Left lobe of liver (tissue), 2 donors: ENCODE data around the gene PDPK1. TPM values are rescaled to one million over a fixed set of nuclear protein-coding genes. Genes with fewer than 3 reads are reported as not detected.
"Not testable (repeated sequence)": the region's sequence is repeated elsewhere in the genome, so short reads cannot be mapped to it uniquely, and the experiment has no call there.

Source experiments
- ATAC-seq: fragments of 200-7000 bp; cut with Tn5 transposase; one replicate; pipeline ENCODE4 v1.9.1; 2020; ENCODE audit warnings: mild to moderate bottlenecking, moderate library complexity
- DNase-seq: peaks from one replicate; pipeline ENCODE4 v3.0.0-alpha.2; 2020; ENCODE audit warnings: low spot score
- total RNA-seq: library from RNA; stranded (reverse); gene quantifications from one replicate; pipeline ENCODE4 v1.2.1, GENCODE V29; 2021
- donor health status: DM: no; HTN: no; CAD: no; lungs with moderate emphysema.
- donor health status: DM: no; HTN: yes; CAD: no.

Gene PDPK1
- total RNA-seq, 1 donor from 2014 or later, result 27.4 TPM

- ATAC-seq, result no peak
Observed at GRCh38 chr16:2520784-2521531, 16.9 kb upstream of the PDPK1 start.

DNA sequence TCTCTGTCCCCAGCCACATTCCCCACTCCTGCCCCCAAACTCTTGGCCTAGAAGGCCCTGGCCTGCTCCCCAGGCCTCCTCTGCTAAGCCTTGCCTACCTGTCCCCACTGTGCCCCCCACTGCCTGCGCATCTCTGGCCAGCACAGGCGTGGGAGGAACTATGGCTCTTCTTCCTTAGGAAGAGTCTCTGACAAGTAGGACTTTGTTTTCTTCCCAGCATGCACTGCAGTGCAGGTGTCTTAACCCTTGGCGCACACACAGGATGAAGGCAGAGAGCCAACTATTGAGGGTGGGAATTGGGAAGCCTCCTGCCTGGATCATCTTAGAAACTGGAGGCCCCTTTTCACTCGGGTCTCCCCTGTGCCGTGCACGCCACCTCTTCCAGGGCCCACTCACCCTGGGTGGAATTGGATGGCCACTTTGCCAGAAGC, 14.0 kb upstream of the PDPK1 start:
- ATAC-seq, result peak; percentile 44
- DNase-seq, result peak; percentile 61

More at GRCh38 chr16:2520784-2521531, 16.9 kb upstream of the PDPK1 start:
- peak; percentile 54 for DNase-seq

DNA sequence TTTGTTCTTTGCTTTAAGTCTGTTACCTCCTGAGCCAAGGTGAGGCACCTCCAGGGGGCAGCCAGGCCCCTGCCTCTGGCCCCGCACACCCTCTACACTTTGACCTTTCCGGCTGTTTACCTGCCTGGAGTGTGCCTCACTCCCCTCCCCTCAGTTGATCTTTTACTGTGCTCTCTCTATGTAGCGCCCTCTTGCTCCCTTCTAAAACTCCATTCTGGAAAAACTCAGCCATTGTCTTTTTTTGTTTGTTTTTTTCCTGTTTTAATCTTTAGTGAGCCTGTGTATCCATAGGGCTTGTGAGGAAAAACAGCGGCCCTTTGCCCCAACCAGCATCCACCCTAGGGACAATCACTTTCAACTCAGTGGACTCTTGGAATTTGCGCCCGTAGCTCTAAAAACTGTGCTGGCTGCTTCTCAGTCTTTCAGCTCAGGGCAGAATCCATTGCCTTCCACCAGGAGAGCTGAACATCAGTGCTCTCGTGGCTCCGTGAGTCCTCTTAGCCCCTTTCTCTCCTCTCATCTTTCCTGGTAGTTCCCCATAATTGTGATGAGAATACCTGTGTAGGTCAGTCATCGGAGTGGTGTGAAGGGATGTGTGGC, 13.4 kb upstream of the PDPK1 start:
- DNase-seq, result peak; percentile 68
- peak; percentile 78 for ATAC-seq

- DNase-seq, result no peak
- no peak for ATAC-seq
Observed at GRCh38 chr16:2526135-2526534, 11.7 kb upstream of the PDPK1 start.

DNA sequence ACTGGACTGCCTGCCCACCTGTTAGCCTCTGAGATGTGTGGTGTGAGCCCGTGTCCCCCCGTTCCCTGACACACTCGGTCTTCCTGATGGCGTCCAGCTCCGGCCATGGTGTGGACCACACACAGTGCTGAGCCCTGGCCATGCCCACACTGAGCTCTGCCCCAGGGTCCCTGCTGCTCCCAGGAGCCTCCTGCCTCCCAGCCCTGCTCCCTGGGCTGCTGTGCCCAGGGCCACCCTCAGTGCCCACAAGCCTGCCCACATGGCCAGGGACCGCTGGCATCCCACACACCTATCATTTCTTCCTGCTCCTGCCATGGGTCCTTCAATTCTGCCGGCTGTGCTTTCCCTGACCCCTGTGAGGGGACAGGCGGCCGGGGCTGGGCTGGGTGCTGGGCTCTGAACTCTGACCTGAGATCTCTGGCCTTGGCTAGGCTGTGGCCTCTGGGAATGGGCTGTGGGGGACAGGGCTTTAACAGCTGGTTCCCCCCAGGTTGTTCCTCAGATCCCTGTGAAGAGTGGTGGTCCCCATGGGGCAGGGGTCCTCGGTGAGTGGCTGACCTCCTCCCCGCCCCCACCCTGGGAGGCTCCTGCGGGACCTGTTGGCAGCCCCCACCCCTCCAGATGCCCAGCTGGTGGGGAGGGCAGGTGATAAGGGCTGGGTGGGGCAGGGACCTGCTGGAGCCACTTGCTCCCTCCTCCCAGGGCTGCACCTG, 10.6 kb upstream of the PDPK1 start:
- no peak for ATAC-seq
- DNase-seq, result no peak

GRCh38 chr16:2527784-2528100, 10.1 kb upstream of the PDPK1 start:
- ATAC-seq (no peak), DNase-seq (no peak)

- DNase-seq (no peak), ATAC-seq (no peak)
Observed at GRCh38 chr16:2528161-2529060, 9.4 kb upstream of the PDPK1 start.

- no peak for ATAC-seq
- DNase-seq, result peak; percentile 51
Observed at GRCh38 chr16:2529061-2529931, 8.5 kb upstream of the PDPK1 start.

GRCh38 chr16:2529961-2530628, 7.7 kb upstream of the PDPK1 start:
- peak; percentile 51 for DNase-seq
- ATAC-seq, result no peak

DNA sequence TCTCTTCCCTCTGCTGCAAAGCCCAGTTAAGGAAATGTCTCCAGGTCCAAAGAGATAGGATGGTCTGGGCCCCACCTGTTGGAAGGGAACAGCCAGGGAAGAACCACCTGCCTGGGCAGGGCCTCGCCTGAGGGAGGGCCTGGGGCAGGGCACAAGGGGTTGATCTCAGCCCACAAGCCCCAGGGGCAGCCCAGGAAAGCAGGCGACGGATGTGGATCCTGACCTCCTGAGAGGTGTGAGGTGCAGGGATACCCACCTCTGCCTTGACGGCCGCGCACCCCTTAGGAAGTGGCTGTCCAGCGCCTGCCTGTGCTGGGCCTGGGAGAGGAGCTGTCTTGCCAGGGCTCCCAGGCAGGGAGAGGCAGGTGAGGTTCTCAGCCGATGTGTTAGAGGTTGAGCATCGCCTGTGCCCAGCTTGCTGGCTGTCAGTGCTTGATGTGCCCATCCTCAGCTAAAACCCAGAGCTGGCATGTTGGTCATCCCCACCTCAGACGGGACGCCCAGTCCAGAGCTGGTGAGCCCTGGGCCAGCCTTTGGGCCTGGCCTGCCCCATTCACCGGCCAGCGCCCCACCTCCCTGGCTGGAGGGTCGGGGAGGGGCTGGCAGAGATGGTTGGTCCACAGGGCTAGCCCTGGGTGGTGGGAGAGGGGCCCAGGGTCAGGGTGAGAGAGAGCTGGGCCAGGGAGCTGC, 7.0 kb upstream of the PDPK1 start:
- ATAC-seq (no peak), DNase-seq (peak; percentile 50)

DNA sequence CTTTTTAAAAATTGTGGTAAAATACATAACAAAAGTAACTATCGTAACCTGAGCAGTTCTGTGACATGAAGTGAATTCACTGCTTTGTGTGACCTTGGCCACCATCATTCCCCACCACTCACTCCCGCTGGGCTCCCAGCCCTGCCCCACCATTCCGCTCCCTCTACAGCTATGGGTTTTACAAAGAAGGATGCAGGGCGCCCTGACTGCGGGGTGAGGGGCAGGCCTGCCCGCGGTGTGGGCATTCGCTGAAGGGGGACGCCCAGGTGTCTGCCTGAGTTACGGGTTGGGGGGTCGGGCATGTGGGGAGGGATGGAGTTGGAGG, 6.5 kb upstream of the PDPK1 start, which contains the start of gene CEMP1:
Gene CEMP1, minus strand, starts transcription at position 38 of the 325 bp plus-strand sequence. CDS start 335 bp downstream, outside the sequence.
- ATAC-seq (no peak), DNase-seq (no peak)

DNA sequence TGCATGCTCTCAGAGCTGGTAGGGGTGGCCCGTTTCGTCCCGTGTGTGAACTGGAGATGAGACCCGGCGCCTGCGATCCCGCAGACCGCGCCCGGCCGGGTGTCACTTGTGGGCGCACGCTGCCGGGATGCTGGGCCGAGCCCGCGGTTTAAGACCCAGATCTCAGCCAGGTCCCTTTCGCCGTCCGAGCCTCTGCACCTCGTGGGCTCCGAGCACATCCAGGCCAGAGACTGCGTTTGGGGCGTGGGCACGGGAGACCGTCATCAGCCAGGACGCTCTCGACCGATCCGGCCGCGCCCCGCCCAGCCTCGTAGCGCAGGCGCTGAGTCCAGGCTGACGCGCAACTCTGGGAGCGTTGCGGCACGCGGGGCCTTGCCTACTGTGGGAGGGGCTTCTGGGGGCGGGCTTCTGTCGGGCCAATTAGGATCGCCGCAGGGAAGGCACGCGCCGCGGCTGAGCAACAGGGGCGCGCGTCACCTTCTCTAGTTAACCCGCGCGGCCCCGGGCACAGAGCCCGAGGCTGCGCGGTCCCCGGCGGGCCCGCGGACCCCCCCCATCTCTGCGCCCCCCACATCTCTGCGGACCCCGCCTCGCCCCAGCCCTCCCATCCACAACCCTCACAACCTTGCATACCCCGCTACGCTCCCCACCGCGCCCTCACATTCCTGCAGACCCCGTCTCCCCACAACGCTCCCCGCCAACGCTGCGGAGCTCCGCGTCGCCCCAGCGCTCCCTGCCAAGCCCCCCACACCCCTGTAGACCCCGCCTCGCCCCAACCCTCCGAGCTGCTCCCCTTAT, 5.9 kb upstream of the PDPK1 start:
- DNase-seq, result peak; percentile 99

DNA sequence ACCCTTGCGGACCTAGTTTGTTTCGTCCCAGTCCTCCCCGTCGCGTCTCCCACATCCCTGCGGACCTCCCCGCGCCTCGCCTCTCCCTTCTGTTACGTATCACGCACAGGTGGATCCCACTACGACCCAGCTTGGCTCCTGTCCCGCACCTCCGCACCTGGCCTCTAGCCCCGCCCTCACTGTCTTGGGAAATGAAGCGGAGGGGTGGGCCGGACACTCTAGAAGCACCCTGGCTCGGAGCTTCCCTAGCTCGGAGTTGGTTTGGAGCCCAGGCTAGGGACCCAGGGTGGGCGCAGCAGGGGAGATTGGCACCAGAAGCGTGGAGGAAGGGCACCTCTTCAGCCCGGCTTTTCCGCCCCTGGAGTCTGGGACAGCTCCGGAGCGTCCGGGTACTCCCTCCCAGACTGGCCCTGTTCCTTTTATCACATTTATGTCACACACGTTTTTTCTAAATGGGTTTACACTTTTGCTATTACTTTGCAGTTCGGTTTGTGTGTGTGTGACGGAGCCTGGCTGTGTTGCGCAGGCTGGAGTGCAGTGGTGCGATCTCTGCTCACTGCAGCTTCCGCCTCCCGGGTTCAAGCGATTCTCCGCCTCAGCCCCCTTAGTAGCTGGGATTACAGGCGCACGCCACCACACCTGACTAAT, 5.2 kb upstream of the PDPK1 start:
- peak; percentile 65 for ATAC-seq

More for the DNA sequence above, 5.9 kb upstream of the PDPK1 start:
- peak; percentile 89 for ATAC-seq

GRCh38 chr16:2533142-2533755, 4.6 kb upstream of the PDPK1 start:
- not testable (repeated sequence) for ATAC-seq

More for the DNA sequence above, 5.2 kb upstream of the PDPK1 start:
- DNase-seq, result peak; percentile 89

GRCh38 chr16:2533912-2534311, 3.9 kb upstream of the PDPK1 start:
- DNase-seq, result no peak
- ATAC-seq, result no peak

More at GRCh38 chr16:2533142-2533755, 4.6 kb upstream of the PDPK1 start:
- DNase-seq, result not testable (repeated sequence)

- not testable (repeated sequence) for DNase-seq, ATAC-seq
Observed at GRCh38 chr16:2534335-2534734, 3.5 kb upstream of the PDPK1 start.

- ATAC-seq (no peak), DNase-seq (no peak)
Observed at GRCh38 chr16:2535625-2536013, 2.2 kb upstream of the PDPK1 start.
